PC-9 (cell line): ENCODE measurements around the gene ST6GALNAC3.

ENCODE experiments used
- EZH2 ChIP-seq: fragments of 200-600 bp; sonication (generic); IDR thresholded peaks from 2 replicates; pipeline ENCODE4 v1.8.0; 2017; ENCODE audit warnings: antibody characterized with exemption, low read depth
- TF ChIP-seq, protein P1 (sequence below): fragments of 200-600 bp; sonication (generic); conservative IDR thresholded peaks from 2 replicates; pipeline ENCODE4 v1.6.1; 2017; ENCODE audit warnings: mixed run types, antibody characterized with exemption, mild to moderate bottlenecking, moderate library complexity

GRCh38 chr1:76595024-76595423, 520.5 kb downstream of the ST6GALNAC3 start:
- TF ChIP-seq EZH2: no peak
- TF ChIP-seq, protein P1, sequence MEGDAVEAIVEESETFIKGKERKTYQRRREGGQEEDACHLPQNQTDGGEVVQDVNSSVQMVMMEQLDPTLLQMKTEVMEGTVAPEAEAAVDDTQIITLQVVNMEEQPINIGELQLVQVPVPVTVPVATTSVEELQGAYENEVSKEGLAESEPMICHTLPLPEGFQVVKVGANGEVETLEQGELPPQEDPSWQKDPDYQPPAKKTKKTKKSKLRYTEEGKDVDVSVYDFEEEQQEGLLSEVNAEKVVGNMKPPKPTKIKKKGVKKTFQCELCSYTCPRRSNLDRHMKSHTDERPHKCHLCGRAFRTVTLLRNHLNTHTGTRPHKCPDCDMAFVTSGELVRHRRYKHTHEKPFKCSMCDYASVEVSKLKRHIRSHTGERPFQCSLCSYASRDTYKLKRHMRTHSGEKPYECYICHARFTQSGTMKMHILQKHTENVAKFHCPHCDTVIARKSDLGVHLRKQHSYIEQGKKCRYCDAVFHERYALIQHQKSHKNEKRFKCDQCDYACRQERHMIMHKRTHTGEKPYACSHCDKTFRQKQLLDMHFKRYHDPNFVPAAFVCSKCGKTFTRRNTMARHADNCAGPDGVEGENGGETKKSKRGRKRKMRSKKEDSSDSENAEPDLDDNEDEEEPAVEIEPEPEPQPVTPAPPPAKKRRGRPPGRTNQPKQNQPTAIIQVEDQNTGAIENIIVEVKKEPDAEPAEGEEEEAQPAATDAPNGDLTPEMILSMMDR: no peak
